Left lung (tissue), 14 donors: ENCODE measurements around the gene PRDX4. TPM values are rescaled to one million over a fixed set of nuclear protein-coding genes. Genes with fewer than 3 reads are reported as not detected.

Experiments used
- ATAC-seq: fragments of 200-7000 bp; cut with Tn5 transposase; one replicate; pipeline ENCODE4 v1.9.1; 2020; ENCODE audit warnings: moderate library complexity
- DNase-seq, 4 donors: peaks; one replicate each; pipeline ENCODE4 v3.0.0-alpha.2; 2013 to 2020
- H3K27ac ChIP-seq, 2 donors: fragments of 200-600 bp; sonication (generic) in 1 of 2; one replicate each; pipeline versions ENCODE4 v1.5.0 to v1.8.0; 2020 to 2021
- H3K27me3 ChIP-seq, 2 donors: fragments of 200-600 bp; sonication (generic) in 1 of 2; one replicate each; pipeline versions ENCODE4 v1.5.0 to v1.8.0; 2020 to 2021
- H3K36me3 ChIP-seq, 2 donors: fragments of 200-600 bp; sonication (generic) in 1 of 2; one replicate each; pipeline versions ENCODE4 v1.5.0 to v1.8.0; 2020 to 2021
- H3K4me1 ChIP-seq, 2 donors: fragments of 200-600 bp; one replicate each; pipeline ENCODE4 v1.8.0; 2021
- H3K4me3 ChIP-seq, 2 donors: fragments of 200-600 bp; sonication (generic) in 1 of 2; one replicate each; pipeline versions ENCODE4 v1.5.0 to v1.8.0; 2020 to 2021; ENCODE audit warnings: mild to moderate bottlenecking in 1 of 2
- H3K9me3 ChIP-seq, 2 donors: fragments of 200-600 bp; sonication (generic) in 1 of 2; one replicate each; pipeline versions ENCODE4 v1.5.0 to v1.8.0; 2020 to 2021
- CTCF ChIP-seq, 2 donors: fragments of 200-600 bp; sonication (generic) in 1 of 2; IDR thresholded peaks; one replicate each; pipeline versions ENCODE4 v1.5.0 to v1.8.0; 2021; ENCODE audit warnings: antibody characterized with exemption in 2 of 2
- intact Hi-C, 2 donors: fragments of 100-400 bp; cut with DNase I; formaldehyde crosslinking; loops; one replicate each; pipeline versions ENCODE4 v1.11.2 to v1.14.2; 2022
- long read RNA-seq, 12 donors: library from polyadenylated mRNA in 2 of 12; unstranded in 2 of 12; transcript quantifications; one replicate each; pipeline ENCODE4 v2.0.0 and lab custom pipeline, GENCODE V29; 2019 to 2026
- polyA plus RNA-seq, 6 donors: library from polyadenylated mRNA; unstranded; fragments of 120-200 nt; gene quantifications; one replicate each; pipeline ENCODE4 v1.2.1, GENCODE V29; 2013; ENCODE audit not compliant: insufficient read length in 6 of 6
- total RNA-seq, 2 donors: library from RNA; stranded (reverse); fragmentation: NEBNext Ultra II Directional; extraction: Animal tissue kit (Norgen Biotek cat#: 25700); gene quantifications; one replicate each; pipeline ENCODE4 v1.2.1, GENCODE V29; 2021
- donor health status: DM: no; HTN: yes; CAD: no.
- donor health status: DM: no; HTN: no; CAD: no.

The PRDX4 gene
- total RNA-seq (100 to 1,000 TPM in 1 of 2 donors, 10 to 100 TPM in 1; 92.8 to 115 TPM), polyA plus RNA-seq (100 to 1,000 TPM in 3 of 6 donors, 10 to 100 TPM in 3; 91.5 to 111 (median 101) TPM)
- long read RNA-seq, donor 1, transcript PRDX4-201 (3 exons, 852 nt) = minor isoform, 5 of 168 reads
- long read RNA-seq, donor 1, transcript PRDX4-202 (7 exons, 1,005 nt) = major isoform, 131 of 168 reads
- long read RNA-seq, donor 1, partial matches to known transcripts = 32 of 168 reads
- long read RNA-seq, donor 1, other reads (novel, unspliced or antisense) = 0 of 168 reads
- long read RNA-seq, donor 2, transcript PRDX4-202 (7 exons, 1,005 nt) = major isoform, 81 of 2,255 reads
- long read RNA-seq, donor 2, partial matches to known transcripts = 2,174 of 2,255 reads
- long read RNA-seq, donor 2, other reads (novel, unspliced or antisense) = 0 of 2,255 reads
- long read RNA-seq, donor 3, transcript PRDX4-202 (7 exons, 1,005 nt) = major isoform, 78 of 84 reads
- long read RNA-seq, donor 3, partial matches to known transcripts = 5 of 84 reads
- long read RNA-seq, donor 3, other reads (novel, unspliced or antisense) = 0 of 84 reads
- long read RNA-seq, donor 4, transcript PRDX4-202 (7 exons, 1,005 nt) = major isoform, 188 of 199 reads
- long read RNA-seq, donor 4, partial matches to known transcripts = 8 of 199 reads
- long read RNA-seq, donor 4, other reads (novel, unspliced or antisense) = 2 of 199 reads
- long read RNA-seq, donor 5, transcript PRDX4-202 (7 exons, 1,005 nt) = major isoform, 67 of 69 reads
- long read RNA-seq, donor 5, partial matches to known transcripts = 0 of 69 reads
- long read RNA-seq, donor 5, other reads (novel, unspliced or antisense) = 0 of 69 reads
- long read RNA-seq, donor 6, transcript PRDX4-202 (7 exons, 1,005 nt) = major isoform, 107 of 115 reads
- long read RNA-seq, donor 6, partial matches to known transcripts = 5 of 115 reads
- long read RNA-seq, donor 6, other reads (novel, unspliced or antisense) = 0 of 115 reads
- long read RNA-seq, donor 7, transcript PRDX4-202 (7 exons, 1,005 nt) = major isoform, 68 of 68 reads
- long read RNA-seq, donor 7, partial matches to known transcripts = 0 of 68 reads
- long read RNA-seq, donor 7, other reads (novel, unspliced or antisense) = 0 of 68 reads
- long read RNA-seq, donor 8, transcript PRDX4-202 (7 exons, 1,005 nt) = major isoform, 64 of 65 reads
- long read RNA-seq, donor 8, partial matches to known transcripts = 0 of 65 reads
- long read RNA-seq, donor 8, other reads (novel, unspliced or antisense) = 0 of 65 reads
- long read RNA-seq, donor 9 = 0 reads
- long read RNA-seq, donor 10, transcript PRDX4-202 (7 exons, 1,005 nt) = major isoform, 324 of 331 reads
- long read RNA-seq, donor 10, partial matches to known transcripts = 1 of 331 reads
- long read RNA-seq, donor 10, other reads (novel, unspliced or antisense) = 6 of 331 reads
- long read RNA-seq, donor 11, transcript PRDX4-202 (7 exons, 1,005 nt) = major isoform, 67 of 68 reads
- long read RNA-seq, donor 11, partial matches to known transcripts = 0 of 68 reads
- long read RNA-seq, donor 11, other reads (novel, unspliced or antisense) = 0 of 68 reads
- long read RNA-seq, donor 12, transcript PRDX4-202 (7 exons, 1,005 nt) = major isoform, 85 of 85 reads
- long read RNA-seq, donor 12, partial matches to known transcripts = 0 of 85 reads
- long read RNA-seq, donor 12, other reads (novel, unspliced or antisense) = 0 of 85 reads

GRCh38 chrX:23667239-23668177 is at the start of gene PRDX4:
TSS of gene PRDX4 (plus strand) at chrX:23667493. CDS start at chrX:23667571, 78 bp downstream.
- DNase-seq (peak; percentile 79 to 96 (median 93)), ATAC-seq (peak; percentile 99)
- intact Hi-C loops = no loop called here
- Histone ChIP-seq H3K36me3 (no peaks in the 10 kb centered on the region), H3K9me3 (no peaks in the 10 kb centered on the region), H3K27me3 (no peaks in the 10 kb centered on the region), H3K27ac (peak within 1 kb of the TSS; percentile 69 to 79), H3K4me3 (peak within 1 kb of the TSS; percentile 45 to 58), H3K4me1 (peaks cover 0 to 4% of the 10 kb centered on the region in 2 donors)
- no peak for TF ChIP-seq CTCF (IDR thresholded peaks at IDR 0.05)

- Histone ChIP-seq H3K27ac (no peak overlapping the region), H3K27me3 (peaks cover 0 to 9% of the 10 kb centered on the region in 2 donors), H3K36me3 (no peaks in the 10 kb centered on the region), H3K9me3 (no peaks in the 10 kb centered on the region), H3K4me1 (no peaks in the 10 kb centered on the region), H3K4me3 (no peak overlapping the region)
- no peak for TF ChIP-seq CTCF (IDR thresholded peaks at IDR 0.05)
- intact Hi-C loops = no loop called here
- no peak for ATAC-seq
- no peak for DNase-seq
These were observed 45.5 kb upstream of the PRDX4 start for GRCh38 chrX:23621621-23622265.

- no peak for TF ChIP-seq CTCF (IDR thresholded peaks at IDR 0.05)
- H3K4me1 ChIP-seq = no peaks in the 10 kb centered on the region
- intact Hi-C loops = no loop called here
- H3K9me3 ChIP-seq = no peaks in the 10 kb centered on the region
- no peak overlapping the region for H3K27ac ChIP-seq
- H3K4me3 ChIP-seq = no peak overlapping the region
- DNase-seq (no peak), ATAC-seq (no peak)
- H3K27me3 ChIP-seq = no peaks in the 10 kb centered on the region
- no peaks in the 10 kb centered on the region for H3K36me3 ChIP-seq
These were observed 43.5 kb upstream of the PRDX4 start for GRCh38 chrX:23623797-23624196.
